Epithelial cell of esophagus (primary cell): ENCODE results near the gene THOP1.
"Not testable (repeated sequence)": the region's sequence is repeated elsewhere in the genome, so short reads cannot be mapped to it uniquely, and the experiment has no call there.

Experiments used
- DNase-seq: peaks from one replicate; pipeline ENCODE4 v3.0.0; 2010; ENCODE audit warnings: low read depth
- H3K4me3 ChIP-seq: 2 replicates; pipeline ENCODE4 v1.5.1; 2011; ENCODE audit warnings: mild to moderate bottlenecking, low read length, control low read depth
- CTCF ChIP-seq: IDR thresholded peaks from 2 replicates; pipeline ENCODE4 v1.5.1; 2011; ENCODE audit warnings: low read depth, mild to moderate bottlenecking, low read length, control low read depth, inconsistent platforms; ENCODE audit not compliant: insufficient read depth; ENCODE audit errors: missing control alignments

The THOP1 gene

GRCh38 chr19:2783781-2784145, 1.5 kb upstream of the THOP1 start:
- DNase-seq: no peak
- peak overlapping the region; percentile 90 for H3K4me3 ChIP-seq
- TF ChIP-seq CTCF: no peak

GRCh38 chr19:2787115-2787514, 1.8 kb downstream of the THOP1 start:
- no peak for TF ChIP-seq CTCF
- H3K4me3 ChIP-seq: no peak overlapping the region
- no peak for DNase-seq

- no peak overlapping the region for H3K4me3 ChIP-seq
- DNase-seq: no peak
- TF ChIP-seq CTCF: no peak
Measured at GRCh38 chr19:2788237-2788636, 2.9 kb downstream of the THOP1 start.

- no peak overlapping the region for H3K4me3 ChIP-seq
- DNase-seq: no peak
- no peak for TF ChIP-seq CTCF
Measured at GRCh38 chr19:2790194-2790556, 4.9 kb downstream of the THOP1 start.

GRCh38 chr19:2790557-2791271, 5.4 kb downstream of the THOP1 start:
- no peak for DNase-seq
- no peak for TF ChIP-seq CTCF
- no peak overlapping the region for H3K4me3 ChIP-seq

GRCh38 chr19:2791440-2791839, 6.1 kb downstream of the THOP1 start:
- no peak for TF ChIP-seq CTCF
- H3K4me3 ChIP-seq: no peak overlapping the region
- no peak for DNase-seq

- no peak for TF ChIP-seq CTCF
- no peak for DNase-seq
- no peak overlapping the region for H3K4me3 ChIP-seq
Measured at GRCh38 chr19:2791876-2792275, 6.6 kb downstream of the THOP1 start.

- DNase-seq, H3K4me3 ChIP-seq: not testable (repeated sequence)
Measured at GRCh38 chr19:2792666-2793065, 7.4 kb downstream of the THOP1 start.
